GM21515 (cell line): Measurements from ENCODE around the gene HINT2.

Experiments used
- ATAC-seq: cut with Tn5 transposase; IDR thresholded peaks from one replicate; pipeline ENCODE4 v1.9.1; 2021; ENCODE audit not compliant: unreplicated experiment

Gene HINT2

DNA sequence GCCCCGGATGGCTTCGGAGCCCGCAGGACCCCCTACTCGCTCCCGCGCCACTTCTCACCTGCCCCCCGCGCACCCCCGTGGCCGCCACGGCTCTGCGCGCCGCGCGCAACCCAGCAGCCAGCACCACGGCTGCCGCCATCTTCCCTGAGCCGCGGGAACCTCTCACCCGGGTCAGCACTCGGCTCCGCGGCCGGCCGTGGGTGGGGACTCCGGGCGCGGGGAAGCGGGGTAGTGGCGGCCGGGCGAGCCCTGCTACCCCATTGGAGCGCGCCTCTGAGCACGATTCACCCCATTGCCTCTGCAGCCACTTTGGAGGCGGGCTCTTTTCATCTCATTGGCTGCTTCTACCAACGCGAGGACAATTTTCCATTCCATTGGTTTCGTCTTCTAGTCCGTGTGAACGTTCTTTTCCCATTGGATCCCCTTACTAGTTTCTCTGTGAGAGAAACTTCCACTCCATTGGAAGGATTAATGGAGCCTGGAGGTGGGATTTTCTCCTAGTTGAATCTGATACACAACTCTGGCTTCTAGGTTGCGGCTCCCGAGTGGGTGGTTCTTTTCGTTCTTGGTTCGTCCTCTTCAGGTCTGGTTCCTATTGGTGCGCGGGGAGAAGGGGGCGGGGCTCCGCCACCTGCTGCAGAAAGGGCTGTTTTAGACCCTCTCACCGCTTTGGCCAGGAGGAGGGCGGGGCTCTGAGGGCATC, at the start of gene HINT2:
Gene HINT2, minus strand, starts transcription at position 202 of the 703 bp plus-strand sequence. Its CDS starts 63 bp downstream, at position 139.
- ATAC-seq = peak; percentile 69

DNA sequence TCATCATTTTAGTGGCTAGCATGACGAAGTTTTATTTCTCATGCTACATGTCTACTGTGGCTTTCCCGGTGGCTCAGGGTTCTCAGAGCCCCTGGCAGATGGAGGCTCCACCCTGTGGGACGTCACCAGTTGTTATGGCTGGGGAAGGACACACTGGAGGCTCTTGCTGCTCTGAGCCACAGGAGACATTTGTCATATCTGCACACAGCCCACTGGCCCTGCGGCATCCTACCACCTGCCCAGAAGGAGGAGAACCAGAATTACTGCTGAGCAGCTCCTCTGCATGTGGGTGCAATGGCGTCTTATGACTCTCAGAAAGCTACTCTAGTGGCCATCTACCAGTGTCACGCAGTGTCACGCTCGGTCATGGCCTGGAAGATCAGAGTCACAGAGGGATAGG, 48.7 kb upstream of the HINT2 start:
- no peak for ATAC-seq

DNA sequence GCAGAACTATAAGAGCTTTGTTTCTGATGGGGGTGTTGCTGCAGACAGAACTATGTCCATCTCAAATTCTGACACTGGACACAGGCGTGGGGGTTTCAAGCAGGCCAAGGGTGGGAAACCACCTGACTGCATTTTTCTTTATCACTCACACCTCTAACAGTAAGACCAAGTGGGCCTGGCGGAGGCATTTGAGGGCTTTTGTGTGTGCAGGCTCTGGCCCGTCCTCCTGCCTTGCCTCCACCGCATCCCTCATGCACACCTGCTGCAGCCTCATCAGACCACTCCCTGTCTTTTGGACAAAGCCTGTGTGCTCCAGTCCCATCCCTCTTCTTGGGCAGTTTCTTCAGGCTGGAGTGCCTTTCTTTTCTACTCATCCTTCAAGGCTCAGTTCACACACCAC, 47.5 kb upstream of the HINT2 start:
- no peak for ATAC-seq

DNA sequence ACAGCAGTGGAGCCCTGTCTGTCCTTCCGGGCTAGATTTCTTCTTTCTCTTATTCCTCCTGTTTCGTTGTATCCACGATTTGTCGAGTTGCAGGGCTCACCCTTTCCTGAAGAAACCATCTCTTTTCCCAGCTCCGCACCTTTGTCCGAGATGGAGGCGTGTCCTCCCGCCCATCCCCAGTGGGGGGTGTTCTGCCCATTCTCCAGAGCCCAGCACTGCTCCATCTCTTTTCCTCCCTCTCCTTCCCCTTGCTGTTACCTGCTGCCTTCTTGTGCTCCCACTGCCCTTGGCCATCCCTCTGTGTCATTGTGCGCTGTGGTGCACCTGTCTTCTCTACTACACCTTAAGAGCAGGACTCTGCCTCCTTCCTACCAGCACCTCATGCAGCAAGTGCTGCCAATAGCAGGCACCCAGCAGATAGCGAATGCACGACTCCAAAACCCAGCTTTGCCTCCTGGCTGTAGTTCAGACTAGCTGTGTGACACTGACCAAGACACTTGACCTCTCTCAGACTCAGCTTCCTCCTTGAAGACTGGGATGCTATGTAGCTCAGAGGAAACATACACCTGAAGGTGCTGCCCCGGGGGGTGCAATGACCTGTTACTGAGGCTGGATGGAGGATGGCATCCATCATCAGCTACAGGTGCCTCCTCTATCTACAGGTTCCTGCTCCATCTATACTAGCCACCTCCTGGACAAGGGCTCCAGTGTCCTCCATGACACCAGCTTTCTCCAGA, 46.5 kb upstream of the HINT2 start:
- no peak for ATAC-seq

DNA sequence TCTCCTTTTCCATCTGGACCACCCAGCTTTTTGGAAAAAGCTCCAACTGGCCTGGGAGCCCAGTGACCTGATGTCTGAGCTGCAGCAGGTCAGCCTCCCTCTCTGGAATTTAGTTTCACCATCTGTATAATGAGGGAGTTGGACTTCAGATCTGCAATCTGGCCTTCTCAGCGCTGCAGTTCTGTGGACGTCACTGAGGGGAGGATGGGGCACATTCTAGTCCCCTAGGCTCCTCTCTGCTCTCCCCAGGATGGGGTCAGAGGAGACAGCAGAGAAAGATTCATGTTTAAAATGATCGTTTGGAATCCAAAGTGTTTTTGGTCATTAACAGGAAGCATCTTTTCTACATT, 45.1 kb upstream of the HINT2 start:
- ATAC-seq = no peak

DNA sequence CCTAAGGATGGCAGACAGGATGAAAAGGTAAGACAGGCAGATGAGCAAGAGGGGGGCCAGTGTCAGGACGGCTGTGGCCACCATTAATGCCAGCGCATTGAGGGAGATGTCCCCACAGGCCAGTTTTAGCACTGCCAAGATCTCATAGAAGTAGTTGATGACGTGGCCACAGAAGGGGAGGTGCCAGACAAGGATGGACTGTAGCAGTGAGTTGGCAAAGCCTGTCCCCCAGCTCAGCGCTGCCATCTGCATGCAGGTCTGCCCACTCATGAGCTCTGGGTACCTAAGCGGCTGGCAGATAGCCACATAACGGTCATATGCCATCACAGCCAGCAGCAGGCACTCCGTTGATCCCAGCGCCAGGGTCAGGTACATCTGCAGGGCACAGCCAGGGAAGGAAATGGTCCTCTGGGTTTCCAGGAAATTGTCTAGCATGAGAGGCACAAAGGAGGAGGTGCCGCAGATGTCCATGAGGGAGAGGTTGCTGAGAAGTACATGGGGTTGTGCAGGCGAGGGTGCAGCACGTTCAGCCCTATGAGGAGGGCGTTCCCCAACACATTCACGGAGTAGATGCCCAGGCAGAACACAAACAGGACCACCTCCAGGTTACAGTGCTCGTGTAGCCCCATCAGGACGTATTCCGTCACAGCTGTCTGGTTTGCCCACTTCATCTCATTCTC, 44.6 kb upstream of the HINT2 start:
- ATAC-seq = no peak

DNA sequence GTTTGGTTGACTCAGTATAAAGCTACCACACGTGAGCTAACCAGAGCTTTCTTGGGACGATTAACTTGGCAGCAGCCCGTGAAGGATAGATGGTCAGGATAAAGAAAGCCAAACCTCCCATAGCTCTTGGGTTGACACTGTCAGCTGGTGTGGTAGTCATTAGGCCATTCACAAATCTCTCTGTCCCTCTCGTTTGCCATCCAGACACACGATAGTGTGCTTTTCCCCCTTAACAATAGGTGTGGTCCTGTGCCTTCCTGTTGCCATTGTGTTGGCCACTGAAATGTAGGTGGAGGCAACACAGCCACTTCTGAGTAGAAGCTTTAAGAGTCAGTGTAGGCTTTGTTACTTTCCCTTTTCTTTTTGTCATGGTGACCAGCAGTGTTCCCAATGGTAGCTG, 43.6 kb upstream of the HINT2 start:
- ATAC-seq = no peak

DNA sequence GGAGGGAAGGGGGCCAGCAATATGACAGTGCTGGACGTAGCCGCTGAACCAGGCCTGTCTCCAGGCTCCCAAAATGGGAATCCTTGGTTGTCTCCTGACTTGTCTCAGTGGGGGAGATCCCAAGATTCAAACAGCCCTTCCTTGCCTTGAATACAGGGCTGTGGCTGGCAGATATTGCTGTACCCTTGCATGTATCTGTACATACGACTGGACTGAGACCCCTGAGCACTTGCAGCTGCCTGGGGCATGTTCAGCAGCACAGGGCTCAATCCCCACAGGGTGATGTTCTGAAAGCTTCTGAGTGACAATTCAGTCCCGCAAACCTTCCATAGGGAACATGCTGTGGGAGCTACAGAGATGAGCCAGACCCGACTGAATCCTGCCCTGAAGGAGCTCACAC, 42.0 kb upstream of the HINT2 start:
- ATAC-seq = no peak

DNA sequence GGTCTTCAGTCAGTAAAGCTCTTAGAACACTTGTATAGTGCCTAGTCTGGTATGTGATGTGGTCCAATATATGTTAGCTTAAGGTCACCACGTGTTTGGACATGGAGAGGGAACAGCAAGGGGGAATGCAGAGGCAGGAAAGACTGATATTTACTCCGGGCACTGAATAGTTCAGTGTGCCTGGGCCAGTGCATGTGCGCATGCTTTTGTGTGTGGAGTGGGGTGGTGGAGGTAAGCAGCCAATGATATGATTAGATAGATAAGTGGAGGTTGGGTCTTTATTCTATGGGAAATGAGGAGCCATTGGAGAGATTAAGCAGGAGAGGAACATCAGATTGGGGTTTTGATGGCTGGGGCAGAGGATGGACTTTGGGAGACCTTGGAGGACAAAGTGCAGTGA, 41.4 kb upstream of the HINT2 start:
- ATAC-seq = no peak

DNA sequence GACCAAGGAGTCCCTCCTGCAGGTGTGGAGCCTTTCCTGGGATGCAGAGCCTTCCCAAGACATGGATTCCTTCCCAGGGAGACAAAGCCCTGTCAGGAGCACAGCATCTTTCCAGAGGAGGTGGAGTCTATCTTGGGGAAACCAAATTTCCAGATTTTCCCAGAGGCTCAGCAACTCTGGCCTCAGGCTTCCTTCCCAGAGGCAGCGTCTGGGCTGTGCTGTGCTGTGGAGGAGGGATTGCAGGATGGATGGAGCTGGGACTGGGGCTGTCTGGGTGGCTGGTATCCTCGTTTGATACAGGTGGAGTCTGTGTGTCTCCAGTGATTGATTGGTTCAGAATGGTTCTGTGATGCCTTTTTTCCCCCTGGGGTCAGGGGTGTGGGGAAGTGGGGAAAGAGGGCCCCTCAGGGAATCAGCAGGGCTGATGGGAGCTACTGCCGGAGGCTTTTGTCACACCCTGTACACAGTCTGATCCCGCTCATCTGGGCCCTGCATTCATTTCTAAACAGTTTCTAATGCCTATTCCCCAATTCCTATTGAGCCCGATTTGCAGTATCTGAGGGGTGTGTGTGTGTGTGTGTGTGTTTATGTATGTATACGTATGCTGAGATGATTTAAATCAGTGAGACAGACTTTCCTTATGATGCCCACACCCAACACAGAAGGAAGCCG, 39.4 kb upstream of the HINT2 start:
- ATAC-seq = no peak

DNA sequence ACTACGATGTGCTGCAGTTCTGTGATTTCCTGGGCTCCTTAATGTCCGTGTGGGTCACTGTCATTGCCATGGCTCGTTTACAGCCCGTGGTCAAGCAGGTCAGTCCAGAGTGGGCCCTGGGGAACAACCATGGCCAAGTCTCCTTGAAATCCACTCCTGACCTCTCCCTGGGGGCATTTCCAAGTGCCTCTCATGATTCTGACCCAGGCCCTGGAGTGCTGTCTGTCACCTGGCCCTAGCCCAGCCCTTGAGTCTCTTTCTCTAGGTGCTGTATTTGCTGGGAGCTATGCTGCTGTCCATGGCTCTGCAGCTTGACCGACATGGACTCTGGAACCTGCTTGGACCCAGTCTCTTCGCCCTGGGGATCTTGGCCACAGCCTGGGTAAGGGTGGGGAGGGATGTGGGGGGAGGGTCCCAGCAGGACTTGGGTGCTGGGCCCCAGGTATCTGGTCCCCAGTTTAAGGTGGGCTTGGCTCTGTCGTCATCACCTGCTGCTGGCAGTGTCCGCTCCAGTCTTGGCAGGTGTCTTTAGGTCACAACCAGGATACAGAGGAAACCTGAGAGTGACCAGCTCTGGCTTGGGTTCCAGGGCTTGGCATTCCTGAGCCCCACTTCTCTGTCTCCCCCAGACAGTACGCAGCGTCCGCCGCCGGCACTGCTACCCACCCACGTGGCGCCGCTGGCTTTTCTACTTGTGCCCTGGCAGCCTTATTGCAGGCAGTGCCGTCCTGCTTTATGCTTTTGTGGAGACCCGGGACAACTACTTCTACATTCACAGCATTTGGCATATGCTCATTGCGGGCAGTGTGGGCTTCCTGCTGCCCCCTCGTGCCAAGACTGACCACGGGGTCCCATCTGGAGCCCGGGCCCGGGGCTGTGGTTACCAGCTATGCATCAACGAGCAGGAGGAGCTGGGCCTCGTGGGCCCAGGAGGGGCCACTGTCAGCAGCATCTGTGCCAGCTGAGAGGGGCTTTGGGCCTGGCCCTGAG, 38.3 kb upstream of the HINT2 start:
- no peak for ATAC-seq

DNA sequence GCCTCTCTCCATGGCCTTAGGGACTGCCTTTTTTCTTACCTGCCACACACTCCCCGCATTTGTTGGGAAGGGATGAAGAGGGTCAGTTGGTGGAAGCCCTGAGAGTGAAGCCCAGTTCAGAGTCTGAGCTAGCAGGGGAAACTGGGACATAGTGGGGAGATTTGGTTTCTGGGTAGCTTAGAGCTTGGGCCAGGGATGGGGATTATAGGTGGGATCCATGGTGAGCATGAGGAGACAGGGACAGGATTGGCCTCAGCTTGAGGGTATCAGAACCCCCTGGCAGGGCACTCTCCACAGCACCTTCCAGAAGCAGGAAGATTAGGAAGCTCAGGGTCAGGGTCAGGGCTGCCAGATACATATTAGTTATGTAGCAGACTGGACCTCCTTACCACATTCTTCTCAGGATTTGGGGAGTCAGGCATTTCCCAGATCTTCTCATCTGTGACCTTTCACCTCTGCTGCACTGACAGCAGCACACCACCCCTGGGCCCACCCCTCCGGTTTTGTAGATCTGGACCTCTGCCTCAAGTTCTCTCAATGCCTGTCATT, 37.5 kb upstream of the HINT2 start:
- no peak for ATAC-seq

DNA sequence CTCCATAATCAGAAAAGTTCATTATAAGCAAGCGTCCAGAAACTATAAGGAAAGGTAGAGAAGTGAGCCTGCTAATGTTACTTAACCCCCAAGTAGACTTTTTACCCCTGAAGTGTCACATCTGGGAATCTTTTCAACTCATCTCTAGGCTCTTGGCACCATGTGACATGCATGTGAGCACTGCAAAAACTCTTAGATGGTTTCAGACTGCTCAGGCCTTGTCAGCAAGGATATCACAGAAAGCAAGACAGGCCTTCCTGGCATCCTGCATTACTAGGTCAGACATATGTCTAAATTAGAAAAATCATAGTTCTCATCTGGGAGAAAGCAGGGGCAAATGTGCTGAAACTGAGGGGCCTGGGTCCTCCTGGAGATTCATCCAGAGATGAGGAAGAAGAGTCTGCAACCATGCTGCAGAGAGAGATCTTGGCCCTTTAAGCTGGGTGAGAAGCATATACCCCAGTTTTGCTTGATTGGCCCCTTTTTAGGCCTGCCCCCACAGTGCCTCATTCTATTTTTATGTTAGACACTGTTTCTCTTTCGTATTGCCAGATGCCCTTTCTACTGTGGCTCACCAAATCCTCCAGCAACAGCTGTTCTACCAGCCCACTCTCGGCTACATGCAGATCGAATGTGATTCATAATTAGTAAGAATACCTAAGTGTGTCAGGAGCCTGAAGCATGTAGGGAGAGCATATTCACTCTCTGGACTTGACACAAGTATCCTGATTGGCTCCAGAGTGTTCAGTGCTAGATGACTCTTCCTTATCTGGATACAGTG, 33.1 kb upstream of the HINT2 start:
- ATAC-seq = peak; percentile 81

DNA sequence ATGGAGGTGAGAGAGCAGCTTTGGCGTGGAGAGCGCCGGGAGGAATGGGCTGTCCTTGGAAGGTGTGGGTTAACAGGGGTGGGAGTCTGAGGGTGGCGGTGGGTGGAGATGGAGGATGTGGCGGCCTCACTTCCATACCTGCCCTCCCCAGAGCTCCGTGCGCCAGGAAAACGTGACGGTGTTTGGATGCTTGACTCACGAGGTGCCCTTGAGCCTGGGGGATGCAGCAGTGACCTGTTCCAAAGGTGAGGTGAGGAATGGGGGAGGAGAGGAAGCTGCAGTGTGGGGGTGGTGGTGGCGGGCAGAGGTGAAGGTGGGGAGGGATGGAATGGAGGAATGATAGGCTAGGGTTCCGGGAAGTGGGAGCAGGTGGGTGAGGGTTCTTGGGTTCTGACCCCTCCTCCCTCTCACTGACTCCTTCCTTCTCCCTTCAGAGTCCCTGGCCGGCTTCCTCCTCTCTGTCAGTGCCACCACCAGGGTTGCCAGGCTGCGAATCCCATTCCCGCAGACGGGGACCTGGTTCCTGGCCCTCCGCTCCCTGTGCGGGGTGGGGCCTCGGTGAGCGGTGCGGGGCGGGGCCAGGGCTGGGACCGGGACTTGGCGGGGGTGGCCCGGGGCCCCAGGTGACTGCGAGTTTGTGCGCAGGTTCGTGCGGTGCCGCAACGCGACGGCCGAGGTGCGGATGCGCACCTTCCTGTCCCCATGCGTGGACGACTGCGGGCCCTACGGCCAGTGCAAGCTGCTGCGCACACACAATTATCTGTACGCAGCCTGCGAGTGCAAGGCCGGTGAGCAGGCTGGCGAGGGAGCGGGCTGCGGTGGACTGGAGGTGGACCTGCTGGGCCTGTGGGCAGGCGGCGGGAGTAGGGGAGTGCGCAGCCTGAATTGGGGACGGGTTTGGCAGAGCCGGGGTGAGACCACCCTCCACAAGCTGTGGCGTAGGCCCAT, 31.3 kb upstream of the HINT2 start:
- no peak for ATAC-seq

DNA sequence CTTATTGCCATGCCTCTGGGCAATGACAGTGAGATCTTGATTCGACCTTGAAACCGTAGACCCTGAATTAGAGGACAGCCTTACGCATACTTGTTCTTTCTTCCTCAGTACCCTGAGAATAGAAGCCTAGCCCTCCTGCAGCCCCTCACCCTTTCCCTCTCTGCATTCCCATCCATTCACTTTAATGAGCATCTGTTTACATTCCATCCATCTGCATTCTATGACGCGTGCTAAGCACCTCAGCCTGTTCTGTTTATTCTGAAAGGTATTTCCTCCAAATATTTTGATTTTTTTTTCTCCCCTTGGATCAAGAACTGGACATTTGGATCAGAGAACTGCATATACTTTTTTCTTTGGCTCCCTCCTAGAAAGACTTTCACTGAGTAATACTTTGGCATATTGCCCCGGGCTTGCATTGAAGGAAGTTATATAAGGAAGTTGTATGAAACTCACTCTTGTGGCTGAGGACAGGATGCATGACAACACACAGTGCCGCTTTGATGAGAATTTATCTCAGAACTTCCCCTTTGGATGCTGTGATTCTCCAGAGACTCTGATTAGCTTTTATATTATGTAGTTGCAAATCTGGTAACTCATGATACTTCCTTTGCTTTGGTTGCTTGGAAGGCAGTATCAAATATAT, 29.9 kb upstream of the HINT2 start:
- no peak for ATAC-seq

DNA sequence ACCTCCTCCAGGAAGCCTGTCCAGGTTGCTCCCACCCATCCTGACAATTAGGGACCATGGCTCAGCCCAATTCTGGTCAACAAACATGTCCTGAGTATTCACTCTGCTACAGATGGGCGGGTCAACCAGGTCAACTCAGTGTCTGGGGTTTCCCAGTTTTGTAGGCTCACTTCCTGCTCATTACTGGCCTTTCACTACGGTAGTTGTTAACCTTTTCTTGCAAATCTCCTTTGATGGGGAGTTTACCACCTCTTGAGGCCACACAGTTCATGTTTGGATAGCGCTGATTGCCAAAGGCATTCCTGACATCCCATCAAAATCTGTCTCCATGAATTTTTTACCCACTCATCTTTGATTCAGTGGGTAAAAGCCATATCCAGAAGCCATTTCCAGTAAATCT, 28.0 kb upstream of the HINT2 start:
- ATAC-seq = no peak

DNA sequence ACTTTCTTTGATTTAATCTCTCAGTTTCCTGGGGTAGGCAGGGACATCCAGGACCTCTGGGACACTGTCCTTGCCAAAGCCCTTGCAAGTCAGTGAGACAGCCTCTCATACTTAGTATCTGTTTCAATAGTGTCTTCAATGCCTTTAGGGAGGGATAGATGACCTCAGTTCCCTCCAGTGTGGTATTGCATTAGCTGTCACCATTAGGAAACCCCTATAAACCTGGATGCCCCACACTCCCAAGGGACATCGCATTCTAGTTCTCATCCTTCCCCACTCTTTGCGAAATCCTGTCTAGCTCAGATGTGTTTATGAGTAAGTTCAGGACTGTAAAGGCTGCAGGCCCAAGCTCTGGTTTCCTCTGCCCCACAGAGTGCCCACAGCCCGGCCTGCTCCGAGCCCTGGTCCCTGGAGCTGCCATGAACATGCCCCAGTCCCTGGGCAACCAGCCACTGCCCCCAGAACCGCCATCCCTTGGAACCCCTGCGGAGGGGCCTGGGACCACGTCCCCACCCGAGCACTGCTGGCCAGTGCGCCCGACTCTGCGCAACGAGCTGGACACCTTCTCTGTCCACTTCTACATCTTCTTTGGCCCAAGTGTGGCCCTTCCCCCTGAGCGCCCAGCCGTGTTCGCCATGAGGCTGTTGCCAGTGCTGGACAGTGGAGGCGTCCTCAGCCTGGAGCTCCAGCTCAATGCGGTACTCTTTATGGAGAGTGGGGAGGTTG, 27.3 kb upstream of the HINT2 start:
- no peak for ATAC-seq
